H1 (cell line): ENCODE data around the gene NTMT1. TPM values are rescaled to one million over a fixed set of nuclear protein-coding genes. Genes with fewer than 3 reads are reported as not detected.

Experiments
- CTCF ChIA-PET: fragments of 300-600 bp; sonication (Branson Sonifier 250); formaldehyde crosslinking; loops from one replicate; lab custom pipeline; 2021; ENCODE audit not compliant: partially characterized antibody; lab: Charles Lee
- POLR2A ChIA-PET: fragments of 300-600 bp; sonication (Branson Sonifier 250); formaldehyde crosslinking; loops from one replicate; lab custom pipeline; 2021; ENCODE audit warnings: inconsistent platforms; ENCODE audit not compliant: partially characterized antibody; lab: Charles Lee
- DNase-seq, 2 experiments: peaks; one replicate each; pipeline versions ENCODE4 v3.0.0 to v3.0.0-alpha.2; 2010 to 2022; ENCODE audit warnings: low spot score in 2 of 2, low read depth in 1 of 2, mixed read lengths in 1 of 2
- FAIRE-seq: peaks from 2 replicates; lab custom pipeline; 2011; peaks lifted over from hg19 to GRCh38; lab: Jason Lieb, UNC
- H2AFZ ChIP-seq: 2 replicates; pipeline ENCODE4 v1.8.1; 2012; ENCODE audit warnings: low read length, inconsistent platforms
- H2AK5ac ChIP-seq: 2 replicates; pipeline ENCODE4 v1.6.1; 2013; ENCODE audit warnings: low read depth, low read length
- H2BK120ac ChIP-seq: replicated peaks from 2 replicates; pipeline ENCODE3; 2013; ENCODE audit warnings: low read depth, low read length, inconsistent platforms
- H2BK12ac ChIP-seq: 2 replicates; pipeline ENCODE4 v1.6.1; 2013; ENCODE audit warnings: low read depth, low read length
- H2BK15ac ChIP-seq: 2 replicates; pipeline ENCODE4 v1.6.1; 2013; ENCODE audit warnings: low read length
- H2BK20ac ChIP-seq: 2 replicates; pipeline ENCODE4 v1.6.1; 2013; ENCODE audit warnings: low read length
- H2BK5ac ChIP-seq: 2 replicates; pipeline ENCODE4 v1.6.1; 2013; ENCODE audit warnings: low read depth, low read length
- H3K14ac ChIP-seq: 2 replicates; pipeline ENCODE4 v1.6.1; 2013; ENCODE audit warnings: inconsistent platforms; ENCODE audit not compliant: insufficient read length
- H3K18ac ChIP-seq: 2 replicates; pipeline ENCODE4 v1.6.1; 2013; ENCODE audit warnings: low read length; ENCODE audit errors: extremely low read depth
- H3K23ac ChIP-seq: 2 replicates; pipeline ENCODE4 v1.6.1; 2013; ENCODE audit warnings: inconsistent platforms; ENCODE audit not compliant: insufficient read length
- H3K23me2 ChIP-seq: 2 replicates; pipeline ENCODE4 v1.6.1; 2013; ENCODE audit warnings: low read depth, low read length
- H3K27ac ChIP-seq: 2 replicates; pipeline ENCODE4 v1.6.1; 2011; ENCODE audit warnings: low read depth, low read length, inconsistent platforms
- H3K27me3 ChIP-seq, 4 experiments: replicated peaks in 1 of 4; 1 replicate in 1 of 4; 2 replicates in 3 of 4; pipeline versions ENCODE4 v1.6.1 to v1.8.1; 2011 to 2013; ENCODE audit warnings: low read length in 3 of 4, mild to moderate bottlenecking in 3 of 4, inconsistent platforms in 2 of 4, mixed read lengths in 2 of 4, moderate library complexity in 1 of 4; ENCODE audit not compliant: control insufficient read depth in 3 of 4, insufficient read depth in 3 of 4; ENCODE audit errors: extremely low read depth in 1 of 4
- H3K36me3 ChIP-seq, 4 experiments: 2 replicates each; pipeline versions ENCODE4 v1.6.1 to v1.8.1; 2011 to 2013; ENCODE audit warnings: mild to moderate bottlenecking in 4 of 4, low read length in 3 of 4, moderate library complexity in 2 of 4, control low read depth in 1 of 4, inconsistent platforms in 1 of 4; ENCODE audit not compliant: insufficient read depth in 4 of 4, control insufficient read depth in 2 of 4
- H3K4ac ChIP-seq: replicated peaks from 2 replicates; pipeline ENCODE3; 2013; ENCODE audit warnings: low read length, low read depth, mixed read lengths, inconsistent platforms; ENCODE audit not compliant: insufficient read length
- H3K4me1 ChIP-seq, 4 experiments: replicated peaks in 1 of 4; 1 replicate in 1 of 4; 2 replicates in 3 of 4; pipeline versions ENCODE4 v1.6.1 to v1.8.1; 2011 to 2013; ENCODE audit warnings: low read length in 3 of 4, inconsistent platforms in 2 of 4, mixed read lengths in 1 of 4; ENCODE audit not compliant: insufficient read depth in 4 of 4, control insufficient read depth in 3 of 4
- H3K4me2 ChIP-seq, 2 experiments: 2 replicates each; pipeline versions ENCODE4 v1.6.1 to v1.8.1; 2011 to 2013; ENCODE audit warnings: low read depth in 2 of 2, low read length in 2 of 2, control low read depth in 1 of 2, inconsistent platforms in 1 of 2, mild to moderate bottlenecking in 1 of 2; ENCODE audit not compliant: insufficient read depth in 1 of 2
- H3K4me3 ChIP-seq, 4 experiments: fragments of 200-600, 300-600 bp in 1 of 4; sonication (generic), shearing (Covaris generic), sonication (Bioruptor Twin) in 1 of 4; 2 replicates each; pipeline versions ENCODE4 v1.5.1 to v1.8.1; 2011 to 2016; ENCODE audit warnings: low read length in 4 of 4, low read depth in 3 of 4, control low read depth in 2 of 4, inconsistent platforms in 2 of 4, mild to moderate bottlenecking in 2 of 4, mixed read lengths in 1 of 4, moderate library complexity in 1 of 4; ENCODE audit not compliant: insufficient read depth in 2 of 4; ENCODE audit errors: extremely low read depth in 1 of 4
- H3K56ac ChIP-seq: replicated peaks from 2 replicates; pipeline ENCODE3; 2013; ENCODE audit warnings: low read depth, mild to moderate bottlenecking, mixed read lengths, low read length, inconsistent platforms; ENCODE audit not compliant: insufficient read length
- H3K79me1 ChIP-seq: 2 replicates; pipeline ENCODE4 v1.6.1; 2013; ENCODE audit warnings: low read depth, low read length, control low read depth
- H3K79me2 ChIP-seq, 2 experiments: 2 replicates each; pipeline versions ENCODE4 v1.6.1 to v1.8.1; 2012 to 2013; ENCODE audit warnings: low read length in 2 of 2, mild to moderate bottlenecking in 2 of 2, inconsistent platforms in 1 of 2; ENCODE audit not compliant: insufficient read depth in 2 of 2, control insufficient read depth in 1 of 2
- H3K9ac ChIP-seq, 4 experiments: replicated peaks in 1 of 4; 1 replicate in 1 of 4; 2 replicates in 3 of 4; pipeline versions ENCODE4 v1.6.1 to v1.8.1; 2011 to 2013; ENCODE audit warnings: low read depth in 3 of 4, low read length in 3 of 4, control low read depth in 2 of 4, mild to moderate bottlenecking in 2 of 4, moderate library complexity in 2 of 4, inconsistent platforms in 1 of 4; ENCODE audit errors: extremely low read depth in 1 of 4
- H3K9me3 ChIP-seq, 2 experiments: 2 replicates each; pipeline versions ENCODE4 v1.6.1 to v1.8.1; 2012 to 2013; ENCODE audit warnings: mild to moderate bottlenecking in 2 of 2, moderate library complexity in 2 of 2, control low read depth in 1 of 2, inconsistent platforms in 1 of 2, low read depth in 1 of 2, low read length in 1 of 2, mixed read lengths in 1 of 2; ENCODE audit not compliant: insufficient read depth in 2 of 2
- H4K20me1 ChIP-seq, 2 experiments: replicated peaks in 1 of 2; 2 replicates each; pipeline versions ENCODE3 to v1.8.1; 2011 to 2013; ENCODE audit warnings: inconsistent platforms in 2 of 2, low read length in 2 of 2, mild to moderate bottlenecking in 1 of 2; ENCODE audit not compliant: insufficient read depth in 2 of 2, control insufficient read depth in 1 of 2
- H4K5ac ChIP-seq: 2 replicates; pipeline ENCODE4 v1.6.1; 2013; ENCODE audit warnings: low read length, low read depth, mixed read lengths, inconsistent platforms; ENCODE audit not compliant: insufficient read length
- H4K8ac ChIP-seq: 2 replicates; pipeline ENCODE4 v1.8.0; 2013; ENCODE audit warnings: mild to moderate bottlenecking, moderate library complexity, low read length, inconsistent platforms; ENCODE audit not compliant: insufficient read depth; ENCODE audit errors: extremely low read depth
- H4K91ac ChIP-seq: replicated peaks from 2 replicates; pipeline ENCODE3; 2013; ENCODE audit warnings: low read length, mixed read lengths, inconsistent platforms; ENCODE audit not compliant: insufficient read length
- ATF2 ChIP-seq: IDR thresholded peaks from 2 replicates; pipeline ENCODE4 v1.6.1; 2012; ENCODE audit warnings: low read length, inconsistent platforms
- ATF3 ChIP-seq: IDR thresholded peaks from 2 replicates; pipeline ENCODE4 v1.6.1; 2011; ENCODE audit warnings: low read depth, mild to moderate bottlenecking, low read length; ENCODE audit not compliant: insufficient read depth
- BACH1 ChIP-seq: IDR thresholded peaks from 2 replicates; pipeline ENCODE4 v1.6.1; 2012; ENCODE audit warnings: low read length, improper control_type of control experiment
- E2F6 ChIP-seq: IDR thresholded peaks from 2 replicates; pipeline ENCODE4 v1.6.1; 2012; ENCODE audit warnings: inconsistent platforms
- EGR1 ChIP-seq: IDR thresholded peaks from 2 replicates; pipeline ENCODE4 v1.6.1; 2011; ENCODE audit warnings: low read depth, low read length, borderline replicate concordance
- GTF2F1 ChIP-seq: IDR thresholded peaks from 2 replicates; pipeline ENCODE4 v1.6.1; 2012; ENCODE audit warnings: low read depth, low read length, improper control_type of control experiment, borderline replicate concordance
- JUND ChIP-seq: IDR thresholded peaks from 2 replicates; pipeline ENCODE4 v1.6.1; 2011; ENCODE audit warnings: mild to moderate bottlenecking, improper control_type of control experiment, low read length
- RFX5 ChIP-seq: IDR thresholded peaks from 2 replicates; pipeline ENCODE4 v1.6.1; 2011; ENCODE audit warnings: low read depth, low read length, improper control_type of control experiment, borderline replicate concordance
- SIN3A ChIP-seq, 2 experiments: IDR thresholded peaks in 1 of 2; conservative IDR thresholded peaks in 1 of 2; 2 replicates each; pipeline ENCODE4 v1.6.1; 2011 to 2012; ENCODE audit warnings: low read length in 2 of 2, improper control_type of control experiment in 1 of 2, low read depth in 1 of 2, mild to moderate bottlenecking in 1 of 2
- TBP ChIP-seq: IDR thresholded peaks from 2 replicates; pipeline ENCODE4 v1.6.1; 2011; ENCODE audit warnings: low read depth, low read length, improper control_type of control experiment
- YY1 ChIP-seq: IDR thresholded peaks from 2 replicates; pipeline ENCODE4 v1.6.1; 2011; ENCODE audit warnings: low read depth, mild to moderate bottlenecking, low read length
- WGBS, 2 experiments: shearing (Covaris generic) in 1 of 2; methylation state at CpG; one replicate each; pipeline versions ENCODE4 v1.1.6 to v1.1.7; 2013 to 2015; ENCODE audit warnings: low lambda C conversion rate in 2 of 2, mixed read lengths in 2 of 2, inconsistent platforms in 1 of 2, low coverage in 1 of 2, missing lambda C conversion rate in 1 of 2; ENCODE audit not compliant: insufficient replicate concordance in 2 of 2, insufficient coverage in 1 of 2, insufficient read length in 1 of 2; ENCODE audit errors: extremely low coverage in 1 of 2, missing lambda C conversion rate in 1 of 2; 5-methylcytosine and 5-hydroxymethylcytosine counted together
- polyA plus RNA-seq, 7 experiments: library from polyadenylated mRNA; depleted of rRNA in 3 of 7; stranded (reverse) in 5 of 7; unstranded in 2 of 7; fragments of >200 nt in 5 of 7; fragments of 200-250 nt in 2 of 7; gene quantifications; 1 replicate in 5 of 7; 2 replicates in 1 of 7; 4 replicates in 1 of 7; pipeline versions ENCODE4 v1.2.1 to v1.2.3, GENCODE V29; 2011 to 2013; ENCODE audit warnings: missing spikeins in 2 of 7, mixed read lengths in 2 of 7
- total RNA-seq: library from RNA; stranded (reverse); fragmentation: NEBNext Ultra II Directional; extraction: Animal tissue kit (Norgen Biotek cat#: 25700); gene quantifications from 2 replicates; pipeline ENCODE4 v1.2.1, GENCODE V29; 2021

NTMT1 gene
- total and polyA plus RNA-seq, 2 of the 8 experiments (the other 6 are each of a cell fraction or from before 2014, with no cell fraction given) = 66.8 to 70.2 TPM

GRCh38 chr9:129672702-129673101 is 46.7 kb downstream of the NTMT1 start:
- Histone ChIP-seq H2BK15ac (no peak overlapping the region), H2BK20ac (no peak overlapping the region), H3K4me1 (peaks cover 0 to 4% (median 2%) of the 10 kb centered on the region in 4 experiments; a peak in 3 of 7 replicates), H3K23ac (no peak overlapping the region), H4K20me1 (no peaks in the 10 kb centered on the region), H3K27me3 (no peaks in the 10 kb centered on the region), H3K79me2 (no peaks in the 10 kb centered on the region), H4K91ac (no peak overlapping the region), H3K4me3 (no peak overlapping the region), H3K18ac (no peak overlapping the region), H4K8ac (no peak overlapping the region), H3K9me3 (no peaks in the 10 kb centered on the region), H3K56ac (no peak overlapping the region), H3K23me2 (no peaks in the 10 kb centered on the region), H3K27ac (no peak overlapping the region), H3K14ac (no peak overlapping the region), H3K4me2 (no peak overlapping the region), H2BK5ac (no peak overlapping the region), H3K79me1 (no peaks in the 10 kb centered on the region), H3K4ac (no peak overlapping the region), H3K36me3 (no peaks in the 10 kb centered on the region), H2AFZ (no peak overlapping the region), H2AK5ac (no peak overlapping the region), H2BK120ac (no peak overlapping the region), H3K9ac (no peak overlapping the region), H2BK12ac (no peak overlapping the region), H4K5ac (no peak overlapping the region)
- DNase-seq = no peak
- ChIA-PET CTCF (interaction anchor here (0.7 to 1.9 kb wide), 5 partner anchors 13 to 54 kb away, joined by 3 to 4 read pairs (median 4); no protein-coding TSS in a partner anchor), POLR2A (interaction anchor here (1.1 kb wide), 1 partner anchor 33 kb away, joined by 4 read pairs; no protein-coding TSS in a partner anchor)
- FAIRE-seq = no peak
- 96% methylated on average over 8 of the region's 8 CpGs; no CpG with 5 or more reads in 1 of the 2 experiments for WGBS, 2 experiments
- no peak for TF ChIP-seq ATF3
- no peak for TF ChIP-seq E2F6
- no peak for TF ChIP-seq BACH1
- no peak for TF ChIP-seq RFX5
- no peak for TF ChIP-seq JUND
- no peak for TF ChIP-seq ATF2
- TF ChIP-seq EGR1 = no peak
- no peak for TF ChIP-seq YY1
- no peak for TF ChIP-seq GTF2F1
- no peak for TF ChIP-seq SIN3A (conservative IDR thresholded peaks at IDR 0.05 in 1 of 2, IDR thresholded peaks at IDR 0.05 in 1 of 2; ENCODE audit: low read depth in 1 of 2, low read length in 2 of 2)
- TF ChIP-seq TBP = no peak
